ENCODE measurements around the gene EGR4.

The EGR4 gene

GRCh38 chr2:73290049-73290839, 3.1 kb downstream of the EGR4 start:
- peaks cover 4% of the 10 kb centered on the region; the same call in 1 of the 2 replicates for H3K4me1 ChIP-seq (ENCODE audit: control insufficient read depth, insufficient read depth, low read length)
- H3K4me3 ChIP-seq (ENCODE audit: low read length) = no peak overlapping the region
- no peaks in the 10 kb centered on the region for H3K9me3 ChIP-seq (ENCODE audit: control insufficient read depth, insufficient read depth, low read length)
- peaks cover 25% of the 10 kb centered on the region for H3K27me3 ChIP-seq (ENCODE audit: control insufficient read depth, insufficient read depth, low read length)
- no peak for DNase-seq (ENCODE audit: low read depth, low spot score)
- no CpG with 5 or more reads among the region's 6 CpGs for WGBS (ENCODE audit: insufficient coverage, insufficient read length)
- no peaks in the 10 kb centered on the region for H3K36me3 ChIP-seq (ENCODE audit: control insufficient read depth, insufficient read depth, low read length)
- H3K27ac ChIP-seq (ENCODE audit: low read length) = no peak overlapping the region

DNA sequence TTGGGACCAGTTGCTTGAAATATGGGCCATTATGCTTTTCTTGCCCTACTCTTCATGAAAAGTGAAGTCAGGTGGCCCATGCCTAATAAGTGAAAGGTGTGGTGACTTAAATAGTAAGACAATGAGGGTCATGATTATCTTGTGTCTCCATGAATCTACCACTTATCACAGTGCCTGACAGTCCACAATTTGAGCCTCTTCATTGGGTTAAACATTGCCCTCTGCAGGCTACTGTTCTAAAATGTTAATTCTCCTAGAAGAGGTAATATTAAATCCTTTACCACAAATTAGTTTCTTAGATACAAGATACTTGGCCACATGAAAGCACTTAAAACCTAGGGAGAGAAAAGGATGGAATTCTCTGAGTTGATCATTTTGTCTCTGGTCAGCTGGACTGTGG, 4.0 kb downstream of the EGR4 start:
- Histone ChIP-seq H3K36me3 (ENCODE audit: control insufficient read depth, insufficient read depth, low read length) (no peaks in the 10 kb centered on the region), H3K4me1 (ENCODE audit: control insufficient read depth, insufficient read depth, low read length) (peaks cover 7% of the 10 kb centered on the region; the same call in 1 of the 2 replicates), H3K9me3 (ENCODE audit: control insufficient read depth, insufficient read depth, low read length) (no peaks in the 10 kb centered on the region), H3K27me3 (ENCODE audit: control insufficient read depth, insufficient read depth, low read length) (peaks cover 25% of the 10 kb centered on the region), H3K27ac (ENCODE audit: low read length) (no peak overlapping the region), H3K4me3 (ENCODE audit: low read length) (no peak overlapping the region)
- no peak for DNase-seq (ENCODE audit: low read depth, low spot score)

GRCh38 chr2:73286134-73286655, 7.2 kb downstream of the EGR4 start:
- Histone ChIP-seq H3K27me3 (ENCODE audit: control insufficient read depth, insufficient read depth, low read length) (peaks cover 6% of the 10 kb centered on the region; the same call in 1 of the 2 replicates), H3K4me3 (ENCODE audit: low read length) (no peak overlapping the region), H3K36me3 (ENCODE audit: control insufficient read depth, insufficient read depth, low read length) (no peaks in the 10 kb centered on the region), H3K27ac (ENCODE audit: low read length) (no peak overlapping the region), H3K4me1 (ENCODE audit: control insufficient read depth, insufficient read depth, low read length) (peaks cover 10% of the 10 kb centered on the region; the same call in 1 of the 2 replicates), H3K9me3 (ENCODE audit: control insufficient read depth, insufficient read depth, low read length) (no peaks in the 10 kb centered on the region)
- WGBS (ENCODE audit: insufficient coverage, insufficient read length) = no CpG with 5 or more reads among the region's 3 CpGs
- no peak for DNase-seq (ENCODE audit: low read depth, low spot score)

DNA sequence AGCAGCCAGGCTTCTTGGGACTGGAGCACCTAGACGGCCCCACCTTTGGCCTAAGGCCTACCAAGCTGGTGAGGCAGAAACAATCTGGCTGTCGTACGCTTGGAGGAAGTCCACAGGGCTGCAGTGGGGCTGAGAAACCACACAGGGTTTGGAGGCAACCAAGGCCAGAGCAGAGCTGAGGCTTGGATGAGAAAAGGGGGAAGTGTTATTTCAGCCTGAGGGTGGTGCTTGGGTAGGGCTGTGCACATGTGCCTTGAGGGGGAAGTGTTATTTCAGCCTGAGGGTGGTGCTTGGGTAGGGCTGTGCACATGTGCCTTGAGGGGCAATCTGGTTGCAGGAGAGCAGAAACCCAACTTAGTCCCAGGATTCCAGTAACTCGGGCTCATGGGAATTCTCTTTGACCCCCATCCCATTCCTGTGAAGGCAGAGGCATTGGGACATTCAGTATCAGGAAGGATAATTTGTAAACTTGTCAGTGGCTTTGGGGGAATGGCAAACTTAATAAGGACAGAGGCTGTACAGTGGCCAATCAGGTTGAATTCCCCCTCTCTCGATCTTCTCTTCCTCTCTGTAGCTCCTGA, 8.1 kb downstream of the EGR4 start:
- Histone ChIP-seq H3K4me1 (ENCODE audit: control insufficient read depth, insufficient read depth, low read length) (peaks cover 8% of the 10 kb centered on the region; the same call in 1 of the 2 replicates), H3K4me3 (ENCODE audit: low read length) (no peak overlapping the region; the same call in 1 of the 2 replicates), H3K27me3 (ENCODE audit: control insufficient read depth, insufficient read depth, low read length) (no peaks in the 10 kb centered on the region; the same call in 1 of the 2 replicates), H3K36me3 (ENCODE audit: control insufficient read depth, insufficient read depth, low read length) (no peaks in the 10 kb centered on the region), H3K9me3 (ENCODE audit: control insufficient read depth, insufficient read depth, low read length) (no peaks in the 10 kb centered on the region), H3K27ac (ENCODE audit: low read length) (no peak overlapping the region)
- no peak for DNase-seq (ENCODE audit: low read depth, low spot score)
- no CpG with 5 or more reads among the region's 5 CpGs for WGBS (ENCODE audit: insufficient coverage, insufficient read length)

DNA sequence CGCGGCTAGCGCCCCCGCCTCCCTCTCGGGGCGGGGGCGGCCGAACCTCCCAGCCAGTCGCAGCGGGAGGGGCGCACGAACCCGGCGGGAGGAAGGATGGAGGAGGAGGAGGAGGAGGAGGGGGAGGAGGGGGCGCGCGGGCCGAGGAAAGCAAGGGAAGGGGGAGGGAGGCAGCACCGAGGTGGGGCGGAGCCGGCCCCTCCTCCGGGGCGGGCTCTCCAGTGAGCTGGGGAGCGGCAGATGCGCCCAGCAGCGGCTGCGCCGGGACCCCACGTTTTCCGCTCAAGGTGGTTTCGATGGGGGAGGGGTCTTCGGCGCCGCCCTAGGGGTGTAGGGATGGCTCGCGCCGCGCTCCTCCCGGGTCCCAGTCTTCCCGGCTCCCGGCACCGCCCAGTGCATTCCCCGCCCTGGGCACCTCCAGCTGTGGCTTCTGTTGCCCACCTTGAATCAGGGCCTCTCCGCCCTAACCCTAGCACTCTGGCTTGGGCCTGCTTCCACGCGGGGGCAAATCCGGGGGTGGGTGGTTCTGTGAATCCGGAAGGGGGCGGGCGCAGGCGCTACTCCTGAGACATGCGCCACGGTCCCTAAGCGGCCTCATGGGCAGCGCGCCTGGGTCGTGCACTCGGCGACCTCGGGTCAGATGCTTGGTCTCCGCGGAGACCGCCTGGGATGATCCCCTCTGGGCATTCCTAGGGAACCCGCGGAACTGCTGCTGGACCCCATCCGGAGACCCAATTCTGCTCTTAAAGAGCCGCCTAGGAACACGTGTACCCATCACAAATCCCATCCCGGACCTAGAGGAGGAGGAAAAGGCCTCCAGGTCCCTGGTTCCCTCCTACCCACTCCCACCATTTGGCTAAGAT, 8.8 kb downstream of the EGR4 start, which contains the start of gene FBXO41:
FBXO41 (minus strand) TSS at position 183 of the 863 bp plus-strand sequence. CDS start 14,848 bp downstream, outside the sequence.
- H3K27me3 ChIP-seq (ENCODE audit: control insufficient read depth, insufficient read depth, low read length) = no peaks in the 10 kb centered on the region
- H3K9me3 ChIP-seq (ENCODE audit: control insufficient read depth, insufficient read depth, low read length) = no peaks in the 10 kb centered on the region
- H3K36me3 ChIP-seq (ENCODE audit: control insufficient read depth, insufficient read depth, low read length) = no peaks in the 10 kb centered on the region
- H3K4me3 ChIP-seq (ENCODE audit: low read length) = peak within 1 kb of the TSS; percentile 81
- DNase-seq (ENCODE audit: low read depth, low spot score) = no peak
- no CpG with 5 or more reads among the region's 69 CpGs for WGBS (ENCODE audit: insufficient coverage, insufficient read length)
- H3K4me1 ChIP-seq (ENCODE audit: control insufficient read depth, insufficient read depth, low read length) = peaks cover 8% of the 10 kb centered on the region; the same call in 1 of the 2 replicates
- no peak within 1 kb of the TSS for H3K27ac ChIP-seq (ENCODE audit: low read length)

GRCh38 chr2:73283545-73284295, 9.6 kb downstream of the EGR4 start:
- WGBS (ENCODE audit: insufficient coverage, insufficient read length) = no CpG with 5 or more reads among the region's 43 CpGs
- peak overlapping the region; percentile 81 for H3K4me3 ChIP-seq (ENCODE audit: low read length)
- no peaks in the 10 kb centered on the region for H3K9me3 ChIP-seq (ENCODE audit: control insufficient read depth, insufficient read depth, low read length)
- no peaks in the 10 kb centered on the region for H3K27me3 ChIP-seq (ENCODE audit: control insufficient read depth, insufficient read depth, low read length)
- no peaks in the 10 kb centered on the region for H3K36me3 ChIP-seq (ENCODE audit: control insufficient read depth, insufficient read depth, low read length)
- no peak overlapping the region for H3K27ac ChIP-seq (ENCODE audit: low read length)
- DNase-seq (ENCODE audit: low read depth, low spot score) = no peak
- peaks cover 8% of the 10 kb centered on the region; the same call in 1 of the 2 replicates for H3K4me1 ChIP-seq (ENCODE audit: control insufficient read depth, insufficient read depth, low read length)

DNA sequence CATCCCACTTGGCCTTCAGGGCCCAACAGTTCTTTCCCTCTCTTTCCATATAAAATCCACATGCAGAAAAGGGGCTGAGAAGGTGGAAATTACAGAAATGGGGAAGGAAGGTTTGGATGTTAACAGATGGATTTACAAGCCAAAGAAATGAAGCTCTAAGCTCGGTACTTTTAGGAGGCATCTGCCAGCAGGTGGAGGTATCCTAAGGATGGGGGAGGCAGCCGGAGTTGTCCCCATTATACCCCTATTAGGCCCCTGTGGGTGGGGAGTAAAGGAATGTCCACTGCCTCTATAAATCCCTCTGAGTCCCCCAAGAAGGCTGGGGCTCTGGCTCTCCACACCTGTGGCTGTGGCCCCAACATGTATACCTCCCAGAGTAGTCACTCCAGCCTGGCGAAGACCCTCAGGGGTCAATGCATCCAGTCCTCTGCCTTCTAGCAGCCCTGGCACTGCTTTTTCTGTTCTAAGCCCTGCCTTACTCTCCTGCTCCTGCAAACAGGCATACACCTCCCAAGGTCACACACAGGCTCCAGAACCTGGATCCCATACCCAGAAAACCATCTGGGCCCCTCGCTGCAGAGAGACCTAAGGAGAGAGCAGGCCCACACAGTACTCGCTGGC, 10.3 kb downstream of the EGR4 start:
- no peak for DNase-seq (ENCODE audit: low read depth, low spot score)
- H3K27me3 ChIP-seq (ENCODE audit: control insufficient read depth, insufficient read depth, low read length) = no peaks in the 10 kb centered on the region

GRCh38 chr2:73281244-73281643, 12.1 kb downstream of the EGR4 start:
- Histone ChIP-seq H3K27ac (ENCODE audit: low read length) (no peak overlapping the region), H3K27me3 (ENCODE audit: control insufficient read depth, insufficient read depth, low read length) (no peaks in the 10 kb centered on the region), H3K4me1 (ENCODE audit: control insufficient read depth, insufficient read depth, low read length) (peaks cover 8% of the 10 kb centered on the region; the same call in 1 of the 2 replicates), H3K4me3 (ENCODE audit: low read length) (no peak overlapping the region), H3K36me3 (ENCODE audit: control insufficient read depth, insufficient read depth, low read length) (no peaks in the 10 kb centered on the region), H3K9me3 (ENCODE audit: control insufficient read depth, insufficient read depth, low read length) (no peaks in the 10 kb centered on the region)
- no peak for DNase-seq (ENCODE audit: low read depth, low spot score)

More for the DNA sequence above, 10.3 kb downstream of the EGR4 start:
- Histone ChIP-seq H3K4me3 (ENCODE audit: low read length) (peak overlapping the region; percentile 81; the same call in 1 of the 2 replicates), H3K4me1 (ENCODE audit: control insufficient read depth, insufficient read depth, low read length) (peaks cover 8% of the 10 kb centered on the region; the same call in 1 of the 2 replicates), H3K9me3 (ENCODE audit: control insufficient read depth, insufficient read depth, low read length) (no peaks in the 10 kb centered on the region), H3K27ac (ENCODE audit: low read length) (no peak overlapping the region), H3K36me3 (ENCODE audit: control insufficient read depth, insufficient read depth, low read length) (no peaks in the 10 kb centered on the region)
- no CpG with 5 or more reads among the region's 5 CpGs for WGBS (ENCODE audit: insufficient coverage, insufficient read length)

DNA sequence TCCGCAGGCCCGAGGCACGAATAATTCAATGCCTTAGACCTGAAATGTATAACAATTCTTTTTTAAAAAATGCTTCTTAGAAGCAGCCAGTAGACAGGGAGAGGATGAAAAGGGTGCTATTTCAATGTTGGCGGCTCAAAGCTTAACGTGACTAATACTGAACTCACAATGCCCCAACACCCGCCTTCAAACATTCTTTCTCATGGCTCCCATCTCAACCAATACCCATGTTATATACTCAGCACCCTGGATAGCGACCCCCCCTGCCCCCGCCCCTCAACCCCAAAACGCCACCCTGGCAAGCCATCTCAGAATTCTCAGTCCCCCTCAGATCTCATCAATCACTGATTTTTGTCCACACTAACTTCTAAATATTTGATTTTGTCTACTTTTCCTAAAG, 13.5 kb downstream of the EGR4 start:
- peaks cover 4% of the 10 kb centered on the region; the same call in 1 of the 2 replicates for H3K4me1 ChIP-seq (ENCODE audit: control insufficient read depth, insufficient read depth, low read length)
- no peaks in the 10 kb centered on the region for H3K9me3 ChIP-seq (ENCODE audit: control insufficient read depth, insufficient read depth, low read length)
- H3K36me3 ChIP-seq (ENCODE audit: control insufficient read depth, insufficient read depth, low read length) = no peaks in the 10 kb centered on the region
- no peaks in the 10 kb centered on the region for H3K27me3 ChIP-seq (ENCODE audit: control insufficient read depth, insufficient read depth, low read length)
- no peak overlapping the region for H3K4me3 ChIP-seq (ENCODE audit: low read length)
- H3K27ac ChIP-seq (ENCODE audit: low read length) = no peak overlapping the region
- no CpG with 5 or more reads among the region's 9 CpGs for WGBS (ENCODE audit: insufficient coverage, insufficient read length)
- DNase-seq (ENCODE audit: low read depth, low spot score) = no peak

All from iPS DF 6.9 (cell line).